WTC11 (cell line): ENCODE data around the gene SMIM13. TPM values are rescaled to one million over a fixed set of nuclear protein-coding genes. Genes with fewer than 3 reads are reported as not detected.

Experiments used
- ATAC-seq: fragments of 200-7000 bp; cut with Tn5 transposase; 2 replicates; pipeline ENCODE4 v1.10.0; 2021; ENCODE audit warnings: mild to moderate bottlenecking, moderate library complexity
- CTCF ChIA-PET: fragments of 300-600 bp; sonication (Branson Sonifier 250); formaldehyde crosslinking; loops from one replicate; lab custom pipeline; 2021; ENCODE audit warnings: antibody characterized with exemption; lab: Charles Lee
- POLR2A ChIA-PET: fragments of 350-600 bp; sonication (Branson Sonifier 250); formaldehyde crosslinking; loops from one replicate; lab custom pipeline; 2021; ENCODE audit warnings: antibody characterized with exemption; lab: Charles Lee
- DNase-seq: peaks from one replicate; pipeline ENCODE4 v3.0.0; 2021; ENCODE audit warnings: low spot score
- H3K27ac Mint-ChIP-seq: 2 replicates; pipeline ENCODE4 v1.8.0; 2021; ENCODE audit warnings: mixed read lengths
- H3K27me3 Mint-ChIP-seq: 2 replicates; pipeline ENCODE4 v1.8.0; 2021; ENCODE audit warnings: low read depth, mild to moderate bottlenecking, moderate library complexity, mixed read lengths
- H3K36me3 Mint-ChIP-seq: 2 replicates; pipeline ENCODE4 v1.8.0; 2021; ENCODE audit warnings: mixed read lengths
- H3K4me1 Mint-ChIP-seq: 2 replicates; pipeline ENCODE4 v1.8.0; 2022; ENCODE audit warnings: mixed read lengths
- H3K4me3 Mint-ChIP-seq: 2 replicates; pipeline ENCODE4 v1.8.0; 2021; ENCODE audit warnings: mild to moderate bottlenecking, moderate library complexity, mixed read lengths
- H3K9me3 Mint-ChIP-seq: 2 replicates; pipeline ENCODE4 v1.8.0; 2021; ENCODE audit warnings: mixed read lengths
- EMX1 ChIP-seq: fragments of 250-450 bp; sonication (Bioruptor Pico); IDR thresholded peaks from 2 replicates; pipeline ENCODE4 v1.8.0; 2021; ENCODE audit warnings: mild to moderate bottlenecking
- FOXJ3 ChIP-seq: sonication (generic); formaldehyde crosslinking; IDR thresholded peaks from 2 replicates; pipeline ENCODE4 v1.9.0; 2021; ENCODE audit warnings: missing genetic modification reagents, mild to moderate bottlenecking, borderline replicate concordance
- GABPB1 ChIP-seq: sonication (generic); formaldehyde crosslinking; IDR thresholded peaks from 2 replicates; pipeline ENCODE4 v1.8.1; 2023; ENCODE audit warnings: mild to moderate bottlenecking, missing genetic modification reagents
- IRF2 ChIP-seq: sonication (generic); formaldehyde crosslinking; IDR thresholded peaks from 2 replicates; pipeline ENCODE4 v1.8.0; 2022; ENCODE audit warnings: low read depth, missing genetic modification reagents, borderline replicate concordance
- JAZF1 ChIP-seq: fragments of 250-450 bp; sonication (Bioruptor Pico); IDR thresholded peaks from 2 replicates; pipeline ENCODE4 v1.9.0; 2021; ENCODE audit warnings: moderate library complexity, mild to moderate bottlenecking, inconsistent platforms
- KAT7 ChIP-seq: sonication (generic); formaldehyde crosslinking; IDR thresholded peaks from 2 replicates; pipeline ENCODE4 v1.8.1; 2023; ENCODE audit warnings: missing genetic modification reagents, mild to moderate bottlenecking, borderline replicate concordance
- MXD4 ChIP-seq: fragments of 250-450 bp; sonication (Bioruptor Pico); IDR thresholded peaks from 2 replicates; pipeline ENCODE4 v1.8.0; 2021; ENCODE audit warnings: mild to moderate bottlenecking, moderate library complexity, borderline replicate concordance
- NFE2L1 ChIP-seq: sonication (generic); formaldehyde crosslinking; IDR thresholded peaks from 2 replicates; pipeline ENCODE4 v1.8.1; 2023; ENCODE audit warnings: missing genetic modification reagents
- NFYB ChIP-seq: sonication (generic); formaldehyde crosslinking; conservative IDR thresholded peaks from 2 replicates; pipeline ENCODE4 v1.8.0; 2022; ENCODE audit warnings: low read depth, missing genetic modification reagents
- TCF7 ChIP-seq: sonication (generic); formaldehyde crosslinking; IDR thresholded peaks from 2 replicates; pipeline ENCODE4 v1.8.0; 2022; ENCODE audit warnings: mild to moderate bottlenecking, low read depth, missing genetic modification reagents, moderate library complexity
- total RNA-seq: library from RNA; stranded (reverse); gene quantifications from 3 replicates; pipeline ENCODE4 v1.2.3, GENCODE V29; 2021
- TF ChIP-seq, protein P1 (sequence below): sonication (generic); formaldehyde crosslinking; IDR thresholded peaks from 2 replicates; pipeline ENCODE4 v1.8.0; 2022; ENCODE audit warnings: mild to moderate bottlenecking, missing genetic modification reagents
- TF ChIP-seq, protein P2 (sequence below): fragments of 250-450 bp; sonication (Bioruptor Pico); conservative IDR thresholded peaks from 2 replicates; pipeline ENCODE4 v1.9.0; 2021; ENCODE audit warnings: mild to moderate bottlenecking
- TF ChIP-seq, protein P3 (sequence below): sonication (generic); formaldehyde crosslinking; IDR thresholded peaks from 2 replicates; pipeline ENCODE4 v1.8.0; 2022; ENCODE audit warnings: mild to moderate bottlenecking, missing genetic modification reagents
- TF ChIP-seq, protein P4 (sequence below): fragments of 250-450 bp; sonication (Bioruptor Pico); IDR thresholded peaks from 2 replicates; pipeline ENCODE4 v2.1.2; 2022; ENCODE audit warnings: mild to moderate bottlenecking, moderate library complexity
- TF ChIP-seq, protein P5 (sequence below): sonication (generic); formaldehyde crosslinking; IDR thresholded peaks from 2 replicates; pipeline ENCODE4 v1.8.0; 2023; ENCODE audit warnings: mild to moderate bottlenecking, missing genetic modification reagents

SMIM13 gene
- total RNA-seq, 1 experiment from 2014 or later: 9.7 TPM

DNA sequence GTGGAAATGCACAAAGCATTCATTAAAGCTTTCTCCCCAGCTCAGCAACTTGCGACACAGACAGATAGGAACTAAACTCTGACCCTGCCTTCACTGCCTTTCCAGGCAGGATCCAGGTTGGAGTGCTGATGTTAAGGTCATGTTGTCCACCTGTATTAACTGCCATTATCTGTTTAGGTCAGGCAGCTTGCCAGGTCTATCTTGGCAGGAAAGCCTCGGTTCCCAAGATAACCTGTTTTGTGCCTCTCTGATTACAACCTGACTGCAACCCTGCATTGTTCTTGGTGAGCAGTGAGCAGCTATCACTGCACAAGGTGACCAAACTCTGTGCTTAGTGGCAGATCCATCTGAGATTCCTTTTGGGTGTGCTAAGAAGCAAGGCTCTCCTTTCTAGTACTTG, 26.3 kb upstream of the SMIM13 start:
- CTCF ChIA-PET: interaction anchor here (1.2 to 5.2 kb wide), 4 partner anchors 10 to 116 kb away, joined by 4 to 34 read pairs (median 4); partner anchors contain the start of gene ELOVL2
- Mint-ChIP-seq H3K4me1 (peaks cover 4% of the 10 kb centered on the region), H3K4me3 (no peak overlapping the region)
- no peak for ATAC-seq
- no peak for TF ChIP-seq EMX1 (CRISPR knock-in tag)
- TF ChIP-seq IRF2 (CRISPR knock-in tag): no peak
- TF ChIP-seq FOXJ3: no peak
- no peak for TF ChIP-seq NFE2L1 (CRISPR knock-in tag)
- no peak for TF ChIP-seq MXD4 (CRISPR knock-in tag)
- TF ChIP-seq GABPB1: peak; percentile 16; the same call in 1 of the 2 replicates
- no peak for TF ChIP-seq TCF7 (CRISPR knock-in tag)
- TF ChIP-seq, all 79 proteins: peak for 1
- no peak for DNase-seq
- Mint-ChIP-seq H3K9me3 (no peaks in the 10 kb centered on the region), H3K36me3 (no peaks in the 10 kb centered on the region), H3K27ac (no peak overlapping the region), H3K27me3 (no peaks in the 10 kb centered on the region)
- POLR2A ChIA-PET: no interaction called here

DNA sequence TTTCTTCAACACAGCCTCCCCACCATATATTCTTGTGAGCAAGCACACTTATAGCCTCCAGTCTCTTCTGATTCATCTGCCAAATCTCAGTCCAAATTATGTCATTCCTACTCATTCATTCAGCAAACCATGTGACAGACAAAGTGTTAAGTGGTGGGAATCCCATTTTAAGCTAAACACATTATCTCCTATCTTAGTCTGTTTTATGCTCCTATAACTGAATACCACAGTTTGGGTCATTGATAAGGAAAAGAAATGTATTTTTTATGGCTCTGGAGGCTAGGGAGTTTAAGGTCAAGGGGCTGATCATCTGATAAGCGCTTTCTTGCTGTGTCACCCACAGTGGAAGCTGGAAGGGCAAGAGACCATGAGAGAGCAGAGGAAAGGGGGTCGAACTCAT, 23.9 kb upstream of the SMIM13 start:
- Mint-ChIP-seq H3K9me3 (no peaks in the 10 kb centered on the region), H3K4me3 (no peak overlapping the region), H3K27me3 (no peaks in the 10 kb centered on the region)
- no peak for DNase-seq
- TF ChIP-seq FOXJ3 (no peak), TCF7 (CRISPR knock-in tag) (no peak), JAZF1 (CRISPR knock-in tag) (no peak), KAT7 (CRISPR knock-in tag) (no peak), NFE2L1 (CRISPR knock-in tag) (no peak), NFYB (CRISPR knock-in tag) (no peak)
- TF ChIP-seq, protein P1, sequence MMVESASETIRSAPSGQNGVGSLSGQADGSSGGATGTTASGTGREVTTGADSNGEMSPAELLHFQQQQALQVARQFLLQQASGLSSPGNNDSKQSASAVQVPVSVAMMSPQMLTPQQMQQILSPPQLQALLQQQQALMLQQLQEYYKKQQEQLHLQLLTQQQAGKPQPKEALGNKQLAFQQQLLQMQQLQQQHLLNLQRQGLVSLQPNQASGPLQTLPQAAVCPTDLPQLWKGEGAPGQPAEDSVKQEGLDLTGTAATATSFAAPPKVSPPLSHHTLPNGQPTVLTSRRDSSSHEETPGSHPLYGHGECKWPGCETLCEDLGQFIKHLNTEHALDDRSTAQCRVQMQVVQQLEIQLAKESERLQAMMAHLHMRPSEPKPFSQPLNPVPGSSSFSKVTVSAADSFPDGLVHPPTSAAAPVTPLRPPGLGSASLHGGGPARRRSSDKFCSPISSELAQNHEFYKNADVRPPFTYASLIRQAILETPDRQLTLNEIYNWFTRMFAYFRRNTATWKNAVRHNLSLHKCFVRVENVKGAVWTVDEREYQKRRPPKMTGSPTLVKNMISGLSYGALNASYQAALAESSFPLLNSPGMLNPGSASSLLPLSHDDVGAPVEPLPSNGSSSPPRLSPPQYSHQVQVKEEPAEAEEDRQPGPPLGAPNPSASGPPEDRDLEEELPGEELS (CRISPR knock-in tag): no peak
- TF ChIP-seq, protein P2, sequence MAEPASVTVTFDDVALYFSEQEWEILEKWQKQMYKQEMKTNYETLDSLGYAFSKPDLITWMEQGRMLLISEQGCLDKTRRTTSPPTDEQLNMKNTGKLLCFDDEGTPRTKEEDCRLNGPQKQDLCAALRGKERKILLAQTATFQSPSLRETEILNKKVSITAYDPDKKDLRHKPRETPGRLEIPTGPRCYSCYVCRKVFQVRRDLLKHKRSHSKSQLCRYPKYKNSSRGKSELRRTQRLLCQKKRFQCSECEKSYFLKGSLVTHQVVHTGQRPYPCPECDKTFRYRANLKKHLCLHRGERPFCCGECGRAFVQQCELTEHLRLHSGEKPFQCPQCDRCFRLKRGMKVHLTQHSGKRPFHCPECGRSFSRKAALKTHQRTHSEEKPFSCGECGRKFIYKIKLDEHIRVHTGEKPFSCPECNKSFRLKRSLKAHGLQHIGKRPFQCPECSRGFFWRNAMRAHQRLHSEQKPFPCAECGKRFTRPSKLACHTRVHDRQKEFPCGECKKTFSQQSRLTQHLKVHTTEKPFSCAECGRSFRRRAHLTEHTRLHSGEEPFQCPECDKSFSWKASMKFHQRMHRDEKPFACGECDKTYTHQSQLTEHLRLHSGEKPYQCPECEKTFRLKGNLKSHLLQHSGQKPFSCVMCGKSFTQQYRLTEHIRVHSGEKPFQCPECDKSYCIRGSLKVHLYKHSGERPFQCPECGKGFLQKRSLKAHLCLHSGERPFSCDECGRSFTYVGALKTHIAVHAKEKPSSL: no peak
- TF ChIP-seq, protein P3, sequence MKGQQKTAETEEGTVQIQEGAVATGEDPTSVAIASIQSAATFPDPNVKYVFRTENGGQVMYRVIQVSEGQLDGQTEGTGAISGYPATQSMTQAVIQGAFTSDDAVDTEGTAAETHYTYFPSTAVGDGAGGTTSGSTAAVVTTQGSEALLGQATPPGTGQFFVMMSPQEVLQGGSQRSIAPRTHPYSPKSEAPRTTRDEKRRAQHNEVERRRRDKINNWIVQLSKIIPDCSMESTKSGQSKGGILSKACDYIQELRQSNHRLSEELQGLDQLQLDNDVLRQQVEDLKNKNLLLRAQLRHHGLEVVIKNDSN (CRISPR knock-in tag): no peak
- TF ChIP-seq, protein P4, sequence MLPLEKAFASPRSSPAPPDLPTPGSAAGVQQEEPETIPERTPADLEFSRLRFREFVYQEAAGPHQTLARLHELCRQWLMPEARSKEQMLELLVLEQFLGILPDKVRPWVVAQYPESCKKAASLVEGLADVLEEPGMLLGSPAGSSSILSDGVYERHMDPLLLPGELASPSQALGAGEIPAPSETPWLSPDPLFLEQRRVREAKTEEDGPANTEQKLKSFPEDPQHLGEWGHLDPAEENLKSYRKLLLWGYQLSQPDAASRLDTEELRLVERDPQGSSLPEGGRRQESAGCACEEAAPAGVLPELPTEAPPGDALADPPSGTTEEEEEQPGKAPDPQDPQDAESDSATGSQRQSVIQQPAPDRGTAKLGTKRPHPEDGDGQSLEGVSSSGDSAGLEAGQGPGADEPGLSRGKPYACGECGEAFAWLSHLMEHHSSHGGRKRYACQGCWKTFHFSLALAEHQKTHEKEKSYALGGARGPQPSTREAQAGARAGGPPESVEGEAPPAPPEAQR: no peak
- TF ChIP-seq, protein P5, sequence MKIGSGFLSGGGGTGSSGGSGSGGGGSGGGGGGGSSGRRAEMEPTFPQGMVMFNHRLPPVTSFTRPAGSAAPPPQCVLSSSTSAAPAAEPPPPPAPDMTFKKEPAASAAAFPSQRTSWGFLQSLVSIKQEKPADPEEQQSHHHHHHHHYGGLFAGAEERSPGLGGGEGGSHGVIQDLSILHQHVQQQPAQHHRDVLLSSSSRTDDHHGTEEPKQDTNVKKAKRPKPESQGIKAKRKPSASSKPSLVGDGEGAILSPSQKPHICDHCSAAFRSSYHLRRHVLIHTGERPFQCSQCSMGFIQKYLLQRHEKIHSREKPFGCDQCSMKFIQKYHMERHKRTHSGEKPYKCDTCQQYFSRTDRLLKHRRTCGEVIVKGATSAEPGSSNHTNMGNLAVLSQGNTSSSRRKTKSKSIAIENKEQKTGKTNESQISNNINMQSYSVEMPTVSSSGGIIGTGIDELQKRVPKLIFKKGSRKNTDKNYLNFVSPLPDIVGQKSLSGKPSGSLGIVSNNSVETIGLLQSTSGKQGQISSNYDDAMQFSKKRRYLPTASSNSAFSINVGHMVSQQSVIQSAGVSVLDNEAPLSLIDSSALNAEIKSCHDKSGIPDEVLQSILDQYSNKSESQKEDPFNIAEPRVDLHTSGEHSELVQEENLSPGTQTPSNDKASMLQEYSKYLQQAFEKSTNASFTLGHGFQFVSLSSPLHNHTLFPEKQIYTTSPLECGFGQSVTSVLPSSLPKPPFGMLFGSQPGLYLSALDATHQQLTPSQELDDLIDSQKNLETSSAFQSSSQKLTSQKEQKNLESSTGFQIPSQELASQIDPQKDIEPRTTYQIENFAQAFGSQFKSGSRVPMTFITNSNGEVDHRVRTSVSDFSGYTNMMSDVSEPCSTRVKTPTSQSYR (CRISPR knock-in tag): no peak
- TF ChIP-seq, all 79 proteins: peak for 0
- H3K36me3 Mint-ChIP-seq: no peaks in the 10 kb centered on the region
- CTCF ChIA-PET: interaction anchor here (0.6 to 3.6 kb wide), 10 partner anchors 26 to 604 kb away, joined by 3 to 82 read pairs (median 4); partner anchors contain the start of gene SYCP2L
- POLR2A ChIA-PET: no interaction called here
- H3K27ac Mint-ChIP-seq: no peak overlapping the region
- H3K4me1 Mint-ChIP-seq: peaks cover 4% of the 10 kb centered on the region
- no peak for ATAC-seq
